ENCODE measurements around the gene PLD1.

GRCh38 chr3:171684221-171684620, 126.1 kb downstream of the PLD1 start:
- TF ChIP-seq REST (tag by site-specific recombination; IDR thresholded peaks at IDR 0.05): no peak
- TF ChIP-seq CTCF (tag by site-specific recombination; IDR thresholded peaks at IDR 0.05): no peak
- TF ChIP-seq ZNF280D (tag by site-specific recombination; IDR thresholded peaks at IDR 0.05): no peak
- no peak for TF ChIP-seq ZBTB48 (tag by site-specific recombination; IDR thresholded peaks at IDR 0.05)
- no peak for TF ChIP-seq ZNF580 (tag by site-specific recombination; IDR thresholded peaks at IDR 0.05)
- TF ChIP-seq ZSCAN18 (tag by site-specific recombination; IDR thresholded peaks at IDR 0.05): no peak
- no peak for TF ChIP-seq ZNF426 (tag by site-specific recombination; IDR thresholded peaks at IDR 0.05)

All from HEK293 (cell line).